Measurements from ENCODE around the gene REM2. TPM values are rescaled to one million over a fixed set of nuclear protein-coding genes. Genes with fewer than 3 reads are reported as not detected.

Gene REM2
- total and polyA plus RNA-seq, 4 experiments from 2014 or later = 0.55 to 4.6 (median 2.9) TPM

DNA sequence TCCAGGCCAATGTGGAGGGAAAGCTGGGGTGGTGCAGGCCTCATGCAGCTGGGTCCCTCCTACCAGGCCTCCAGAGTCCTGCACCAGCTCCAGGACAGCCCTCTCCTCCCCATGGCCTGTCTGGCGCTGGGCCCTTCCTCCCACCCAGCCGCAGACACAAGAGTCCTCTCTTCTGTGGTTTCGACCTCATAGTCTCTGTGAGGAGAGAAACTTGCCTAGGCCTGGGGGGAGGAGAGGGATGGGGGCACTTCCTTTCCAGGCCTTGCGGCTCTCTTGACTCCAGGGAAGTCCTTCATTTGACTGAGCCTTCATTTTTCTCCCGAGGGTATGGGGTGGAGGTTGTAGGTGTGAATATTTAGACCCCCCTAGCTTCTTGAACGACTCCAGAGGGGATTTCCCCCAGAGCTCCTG is 44.4 kb upstream of the REM2 start:
- no peaks in the 10 kb centered on the region for H3K9me3 ChIP-seq (ENCODE audit: control insufficient read depth in 1 of 2, low read length in 2 of 2)
- H3K4me1 ChIP-seq (ENCODE audit: insufficient read depth, low read length) = peaks cover 11% of the 10 kb centered on the region
- Mint-ChIP-seq H3K4me1 (peaks cover 1 to 15% (median 8%) of the 10 kb centered on the region in 4 donors), H3K9me3 (no peaks in the 10 kb centered on the region), H3K4me3 (no peak overlapping the region), H3K36me3 (peaks cover 9 to 22% of the 10 kb centered on the region in 2 donors), H3K27me3 (peaks cover 11 to 25% of the 10 kb centered on the region in 2 donors), H3K27ac (peak overlapping the region in 1 of 7 donors; percentile 4)
- intact Hi-C loops (cut with micrococcal nuclease) = no loop called here
- DNase-seq = no peak
- H3K27ac ChIP-seq (ENCODE audit: low read depth, low read length) = no peak overlapping the region
- ChIA-PET POLR2A (ENCODE audit: partially characterized antibody) (interaction anchor here (0.7 kb wide), 1 partner anchor 11 kb away, joined by 3 read pairs; no protein-coding TSS in a partner anchor), CTCF (ENCODE audit: partially characterized antibody) (interaction anchor here (0.7 to 3.9 kb wide), 6 partner anchors 13 to 180 kb away, joined by 3 to 21 read pairs (median 7); no protein-coding TSS in a partner anchor)
- H3K27me3 ChIP-seq (ENCODE audit: insufficient read depth, low read length) = peaks cover 13% of the 10 kb centered on the region
- H3K4me3 ChIP-seq (ENCODE audit: low read length in 2 of 2) = no peak overlapping the region
- H3K36me3 ChIP-seq (ENCODE audit: insufficient read depth, low read length) = peaks cover 7% of the 10 kb centered on the region

DNA sequence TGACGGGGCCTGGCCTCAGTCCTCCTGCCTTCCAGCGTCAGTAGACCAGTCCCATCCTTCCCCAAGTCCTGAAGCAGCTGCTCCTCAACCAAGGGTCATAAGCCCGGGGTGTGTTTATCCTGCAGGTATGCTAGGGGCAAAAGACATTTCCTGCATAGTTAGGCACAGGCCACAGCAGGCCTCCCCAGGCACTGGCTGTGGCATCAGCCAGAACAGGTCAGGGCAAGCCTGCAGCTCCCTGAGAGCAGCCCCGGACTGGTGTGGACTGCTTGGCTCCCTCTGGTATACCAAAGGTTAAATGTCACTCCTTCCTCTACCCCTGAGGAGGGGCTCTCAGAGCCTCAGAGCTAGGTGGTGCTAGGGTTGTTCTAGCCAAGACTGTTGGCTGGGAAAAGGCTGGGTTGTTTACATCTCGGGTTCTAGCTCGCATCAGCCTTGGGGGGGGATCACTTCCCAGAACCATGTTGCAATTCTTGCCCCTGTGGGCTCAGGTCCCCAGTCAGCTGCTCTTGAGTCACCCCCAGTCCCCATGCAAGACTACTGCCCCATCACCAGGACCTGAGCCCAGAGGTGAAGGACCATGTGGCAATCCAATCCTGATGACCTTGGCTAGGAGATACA is 43.8 kb upstream of the REM2 start:
- intact Hi-C loops (cut with micrococcal nuclease) = no loop called here
- no peak overlapping the region for H3K4me3 ChIP-seq (ENCODE audit: low read length in 2 of 2)
- Mint-ChIP-seq H3K36me3 (peaks cover 8 to 16% of the 10 kb centered on the region in 2 donors), H3K27ac (no peak overlapping the region), H3K27me3 (peaks cover 11 to 25% of the 10 kb centered on the region in 2 donors), H3K9me3 (no peaks in the 10 kb centered on the region), H3K4me3 (no peak overlapping the region), H3K4me1 (peaks cover 1 to 15% (median 8%) of the 10 kb centered on the region in 4 donors)
- POLR2A ChIA-PET (ENCODE audit: partially characterized antibody) = interaction anchor here (0.7 kb wide), 1 partner anchor 10 kb away, joined by 3 read pairs; no protein-coding TSS in a partner anchor
- H3K9me3 ChIP-seq (ENCODE audit: control insufficient read depth in 1 of 2, low read length in 2 of 2) = no peaks in the 10 kb centered on the region
- CTCF ChIA-PET (ENCODE audit: partially characterized antibody) = interaction anchor here (1.1 to 3.9 kb wide), 5 partner anchors 12 to 34 kb away, joined by 3 to 21 read pairs (median 9); no protein-coding TSS in a partner anchor
- peaks cover 13% of the 10 kb centered on the region for H3K27me3 ChIP-seq (ENCODE audit: insufficient read depth, low read length)
- no peak for DNase-seq
- peaks cover 11% of the 10 kb centered on the region for H3K4me1 ChIP-seq (ENCODE audit: insufficient read depth, low read length)
- no peak overlapping the region for H3K27ac ChIP-seq (ENCODE audit: low read depth, low read length)
- H3K36me3 ChIP-seq (ENCODE audit: insufficient read depth, low read length) = peaks cover under 1% of the 10 kb centered on the region

DNA sequence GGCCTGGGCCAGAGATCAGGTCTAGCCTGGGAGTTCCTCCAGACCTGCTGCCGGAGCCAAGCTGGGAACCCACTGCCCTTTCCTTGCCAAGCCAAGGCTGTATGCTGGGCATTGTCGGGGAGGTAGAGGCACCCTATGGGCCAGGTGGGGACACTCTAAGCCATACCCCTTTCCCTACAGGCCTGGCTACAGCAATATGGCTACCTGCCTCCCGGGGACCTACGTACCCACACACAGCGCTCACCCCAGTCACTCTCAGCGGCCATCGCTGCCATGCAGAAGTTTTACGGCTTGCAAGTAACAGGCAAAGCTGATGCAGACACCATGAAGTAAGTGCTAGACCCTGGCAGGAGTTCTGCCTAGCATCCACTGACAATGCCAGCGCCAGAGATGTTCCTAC is 41.7 kb upstream of the REM2 start:
- H3K27ac Mint-ChIP-seq = no peak overlapping the region
- H3K4me1 Mint-ChIP-seq = peaks cover 1 to 13% (median 2%) of the 10 kb centered on the region in 4 donors
- no peak overlapping the region for H3K4me3 Mint-ChIP-seq
- Histone ChIP-seq H3K4me1 (ENCODE audit: insufficient read depth, low read length) (peaks cover 11% of the 10 kb centered on the region), H3K9me3 (ENCODE audit: control insufficient read depth in 1 of 2, low read length in 2 of 2) (no peaks in the 10 kb centered on the region), H3K4me3 (ENCODE audit: low read length in 2 of 2) (no peak overlapping the region), H3K27me3 (ENCODE audit: insufficient read depth, low read length) (peaks cover 13% of the 10 kb centered on the region), H3K36me3 (ENCODE audit: insufficient read depth, low read length) (no peaks in the 10 kb centered on the region), H3K27ac (ENCODE audit: low read depth, low read length) (no peak overlapping the region)
- H3K36me3 Mint-ChIP-seq = peaks cover 0 to 1% of the 10 kb centered on the region in 2 donors
- intact Hi-C loops (cut with micrococcal nuclease) = no loop called here
- ChIA-PET POLR2A (ENCODE audit: partially characterized antibody) (no interaction called here), CTCF (ENCODE audit: partially characterized antibody) (interaction anchor here (1.3 to 1.9 kb wide), 4 partner anchors 8 to 18 kb away, joined by 4 to 14 read pairs (median 6); no protein-coding TSS in a partner anchor)
- peaks cover 10 to 27% of the 10 kb centered on the region in 2 donors for H3K27me3 Mint-ChIP-seq
- no peaks in the 10 kb centered on the region for H3K9me3 Mint-ChIP-seq
- DNase-seq = no peak

DNA sequence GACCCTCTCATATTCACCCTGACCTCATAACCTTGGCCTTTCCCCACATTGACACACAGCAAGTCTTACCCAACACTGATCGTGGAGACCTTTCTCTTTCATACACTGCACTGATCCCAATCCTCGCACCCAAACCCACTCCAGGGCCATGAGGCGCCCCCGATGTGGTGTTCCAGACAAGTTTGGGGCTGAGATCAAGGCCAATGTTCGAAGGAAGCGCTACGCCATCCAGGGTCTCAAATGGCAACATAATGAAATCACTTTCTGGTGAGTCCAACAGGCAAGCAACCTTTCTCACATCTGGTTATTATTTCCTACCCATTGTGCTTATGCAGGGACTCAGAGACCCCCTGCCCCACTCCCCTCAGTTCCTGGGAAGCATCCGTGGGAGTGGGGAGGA is 41.3 kb upstream of the REM2 start:
- no peaks in the 10 kb centered on the region for H3K36me3 ChIP-seq (ENCODE audit: insufficient read depth, low read length)
- peaks cover 0 to 13% (median 2%) of the 10 kb centered on the region in 4 donors for H3K4me1 Mint-ChIP-seq
- peaks cover 0 to 1% of the 10 kb centered on the region in 2 donors for H3K36me3 Mint-ChIP-seq
- H3K9me3 ChIP-seq (ENCODE audit: control insufficient read depth in 1 of 2, low read length in 2 of 2) = no peaks in the 10 kb centered on the region
- H3K27ac Mint-ChIP-seq = no peak overlapping the region
- ChIA-PET CTCF (ENCODE audit: partially characterized antibody) (interaction anchor here (1.3 to 1.9 kb wide), 4 partner anchors 9 to 19 kb away, joined by 4 to 14 read pairs (median 6); no protein-coding TSS in a partner anchor), POLR2A (ENCODE audit: partially characterized antibody) (no interaction called here)
- H3K4me3 Mint-ChIP-seq = peak overlapping the region in 1 of 8 donors; percentile 10
- intact Hi-C loops (cut with micrococcal nuclease) = no loop called here
- no peak for DNase-seq
- H3K4me3 ChIP-seq (ENCODE audit: low read length in 2 of 2) = no peak overlapping the region
- H3K27me3 Mint-ChIP-seq = peaks cover 9 to 28% of the 10 kb centered on the region in 2 donors
- no peak overlapping the region for H3K27ac ChIP-seq (ENCODE audit: low read depth, low read length)
- H3K27me3 ChIP-seq (ENCODE audit: insufficient read depth, low read length) = peaks cover 13% of the 10 kb centered on the region
- H3K9me3 Mint-ChIP-seq = no peaks in the 10 kb centered on the region
- peaks cover 10% of the 10 kb centered on the region for H3K4me1 ChIP-seq (ENCODE audit: insufficient read depth, low read length)

DNA sequence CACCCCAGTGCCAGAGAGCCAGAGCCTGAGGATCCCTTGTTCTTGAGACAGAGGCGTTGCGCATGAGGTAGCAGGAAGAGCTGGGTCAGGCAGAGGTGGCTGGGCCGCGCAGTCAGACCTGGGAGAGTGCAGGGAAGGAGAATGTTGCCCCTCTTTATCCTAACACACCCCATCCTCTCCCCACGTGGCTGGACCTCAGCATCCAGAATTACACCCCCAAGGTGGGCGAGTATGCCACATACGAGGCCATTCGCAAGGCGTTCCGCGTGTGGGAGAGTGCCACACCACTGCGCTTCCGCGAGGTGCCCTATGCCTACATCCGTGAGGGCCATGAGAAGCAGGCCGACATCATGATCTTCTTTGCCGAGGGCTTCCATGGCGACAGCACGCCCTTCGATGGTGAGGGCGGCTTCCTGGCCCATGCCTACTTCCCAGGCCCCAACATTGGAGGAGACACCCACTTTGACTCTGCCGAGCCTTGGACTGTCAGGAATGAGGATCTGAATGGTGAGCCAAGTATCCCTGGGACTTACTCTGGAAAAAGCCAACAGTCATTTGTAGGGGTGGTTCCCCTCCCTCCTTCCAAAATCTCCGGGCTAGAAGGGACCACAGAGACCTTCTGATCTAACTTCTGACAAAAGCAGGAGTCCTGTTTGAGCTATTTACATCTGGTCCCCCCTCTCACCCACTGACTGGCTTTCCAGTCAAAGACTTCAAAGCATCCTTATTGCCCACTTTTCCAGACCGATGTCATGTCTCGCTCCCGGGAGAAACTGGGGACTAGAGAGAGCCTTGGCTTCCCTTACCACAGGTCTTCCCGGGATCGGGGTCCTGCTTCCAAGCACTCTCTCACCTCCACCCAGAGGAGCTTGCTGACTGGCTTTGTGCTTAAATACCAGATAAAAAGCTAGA is 40.6 kb upstream of the REM2 start:
- DNase-seq = no peak
- Histone ChIP-seq H3K36me3 (ENCODE audit: insufficient read depth, low read length) (no peaks in the 10 kb centered on the region), H3K9me3 (ENCODE audit: control insufficient read depth in 1 of 2, low read length in 2 of 2) (no peaks in the 10 kb centered on the region), H3K4me1 (ENCODE audit: insufficient read depth, low read length) (peaks cover 3% of the 10 kb centered on the region), H3K27ac (ENCODE audit: low read depth, low read length) (no peak overlapping the region), H3K27me3 (ENCODE audit: insufficient read depth, low read length) (peaks cover 13% of the 10 kb centered on the region), H3K4me3 (ENCODE audit: low read length in 2 of 2) (no peak overlapping the region)
- Mint-ChIP-seq H3K4me1 (peaks cover 0 to 6% (median 0%) of the 10 kb centered on the region in 4 donors), H3K36me3 (no peaks in the 10 kb centered on the region), H3K4me3 (no peak overlapping the region), H3K9me3 (no peaks in the 10 kb centered on the region), H3K27ac (no peak overlapping the region), H3K27me3 (peaks cover 7 to 28% of the 10 kb centered on the region in 2 donors)
- ChIA-PET CTCF (ENCODE audit: partially characterized antibody) (interaction anchor here (1.2 to 3.1 kb wide), 4 partner anchors 9 to 272 kb away, joined by 3 to 13 read pairs (median 5); no protein-coding TSS in a partner anchor), POLR2A (ENCODE audit: partially characterized antibody) (no interaction called here)
- intact Hi-C loops (cut with micrococcal nuclease) = no loop called here

DNA sequence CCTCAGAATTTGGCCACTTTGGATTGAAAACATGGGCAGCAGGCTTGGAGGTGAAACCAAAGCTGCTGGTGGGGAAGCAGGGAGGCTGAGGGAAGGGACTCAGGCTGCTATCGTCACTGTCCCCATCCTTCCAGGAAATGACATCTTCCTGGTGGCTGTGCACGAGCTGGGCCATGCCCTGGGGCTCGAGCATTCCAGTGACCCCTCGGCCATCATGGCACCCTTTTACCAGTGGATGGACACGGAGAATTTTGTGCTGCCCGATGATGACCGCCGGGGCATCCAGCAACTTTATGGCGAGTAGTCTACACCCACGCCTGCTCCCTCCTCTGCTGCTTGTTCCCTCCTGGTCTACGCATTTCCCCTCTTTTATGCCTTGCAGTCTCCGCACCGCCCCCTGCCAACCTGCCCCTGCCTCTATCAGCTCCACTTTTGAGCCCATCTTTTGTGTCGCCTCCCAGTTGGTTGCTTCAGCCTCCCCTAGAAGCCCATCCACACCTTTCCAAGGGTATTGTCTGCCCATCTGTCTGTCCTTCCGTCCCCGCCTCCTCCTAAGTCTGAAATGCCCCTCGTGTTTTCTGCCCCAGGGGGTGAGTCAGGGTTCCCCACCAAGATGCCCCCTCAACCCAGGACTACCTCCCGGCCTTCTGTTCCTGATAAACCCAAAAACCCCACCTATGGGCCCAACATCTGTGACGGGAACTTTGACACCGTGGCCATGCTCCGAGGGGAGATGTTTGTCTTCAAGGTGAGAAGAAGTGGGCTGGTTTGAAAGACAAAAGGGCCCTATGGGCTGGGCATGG is 39.7 kb upstream of the REM2 start:
- CTCF ChIA-PET (ENCODE audit: partially characterized antibody) = interaction anchor here (1.2 to 3.1 kb wide), 5 partner anchors 10 to 273 kb away, joined by 3 to 13 read pairs (median 5); no protein-coding TSS in a partner anchor
- Histone ChIP-seq H3K27ac (ENCODE audit: low read depth, low read length) (no peak overlapping the region), H3K4me1 (ENCODE audit: insufficient read depth, low read length) (no peaks in the 10 kb centered on the region), H3K4me3 (ENCODE audit: low read length in 2 of 2) (no peak overlapping the region), H3K27me3 (ENCODE audit: insufficient read depth, low read length) (peaks cover 6% of the 10 kb centered on the region), H3K9me3 (ENCODE audit: control insufficient read depth in 1 of 2, low read length in 2 of 2) (no peaks in the 10 kb centered on the region), H3K36me3 (ENCODE audit: insufficient read depth, low read length) (no peaks in the 10 kb centered on the region)
- no peak overlapping the region for H3K27ac Mint-ChIP-seq
- peaks cover 7 to 23% of the 10 kb centered on the region in 2 donors for H3K27me3 Mint-ChIP-seq
- intact Hi-C loops (cut with micrococcal nuclease) = no loop called here
- no peaks in the 10 kb centered on the region for H3K36me3 Mint-ChIP-seq
- DNase-seq = no peak
- H3K4me3 Mint-ChIP-seq = no peak overlapping the region
- POLR2A ChIA-PET (ENCODE audit: partially characterized antibody) = no interaction called here
- no peaks in the 10 kb centered on the region for H3K9me3 Mint-ChIP-seq
- H3K4me1 Mint-ChIP-seq = no peaks in the 10 kb centered on the region
